Thymus (tissue), 11 donors: ENCODE data around the gene ESRRB. TPM values are rescaled to one million over a fixed set of nuclear protein-coding genes. Genes with fewer than 3 reads are reported as not detected.

Experiments used
- DNase-seq, 9 donors: peaks; one replicate each; pipeline ENCODE4 v3.0.0-alpha.2; 2013; ENCODE audit warnings: low spot score in 9 of 9, low read depth in 6 of 9, missing footprints in 1 of 9
- H3K27ac ChIP-seq, 2 donors: one replicate each; pipeline ENCODE4 v1.5.1; 2013; ENCODE audit warnings: control low read depth in 1 of 2, low read depth in 1 of 2, low read length in 1 of 2, mild to moderate bottlenecking in 1 of 2, moderate library complexity in 1 of 2
- H3K27me3 ChIP-seq, 2 donors: one replicate each; pipeline ENCODE4 v1.5.1; 2013; ENCODE audit warnings: low read length in 1 of 2; ENCODE audit not compliant: control insufficient read depth in 2 of 2, insufficient read depth in 1 of 2
- H3K36me3 ChIP-seq, 2 donors: one replicate each; pipeline ENCODE4 v1.5.1; 2013; ENCODE audit warnings: low read length in 1 of 2, mild to moderate bottlenecking in 1 of 2, moderate library complexity in 1 of 2; ENCODE audit not compliant: control insufficient read depth in 2 of 2, insufficient read depth in 2 of 2
- H3K4me1 ChIP-seq, 2 donors: one replicate each; pipeline ENCODE4 v1.5.1; 2013; ENCODE audit warnings: low read length in 2 of 2; ENCODE audit not compliant: control insufficient read depth in 2 of 2, insufficient read depth in 2 of 2
- H3K4me3 ChIP-seq, 2 donors: one replicate each; pipeline ENCODE4 v1.5.1; 2013; ENCODE audit warnings: low read length in 2 of 2, control low read depth in 1 of 2, mild to moderate bottlenecking in 1 of 2
- H3K9me3 ChIP-seq, 2 donors: one replicate each; pipeline ENCODE4 v1.5.1; 2013; ENCODE audit warnings: low read length in 1 of 2, mild to moderate bottlenecking in 1 of 2; ENCODE audit not compliant: control insufficient read depth in 2 of 2, insufficient read depth in 1 of 2
- WGBS: extraction: QIAGEN DNeasy Blood & Tissue Kit; methylation state at CpG from one replicate; pipeline ENCODE4 v1.1.7; 2013; 5-methylcytosine and 5-hydroxymethylcytosine counted together
- polyA plus RNA-seq: library from polyadenylated mRNA; stranded (reverse); fragments of 200-250 nt; gene quantifications from one replicate; pipeline ENCODE4 v1.2.3, GENCODE V29; 2013
- total RNA-seq: library from RNA; stranded (reverse); fragments of 120-200 nt; gene quantifications from one replicate; pipeline ENCODE4 v1.2.4, GENCODE V29; 2013
- donor health status: healthy.

ESRRB gene
- total and polyA plus RNA-seq, 2 donors, result 0.47 to 0.66 TPM

- WGBS, result 63% methylated on average over 10 of the region's 10 CpGs
- Histone ChIP-seq H3K27me3 (peaks cover 0 to under 1% of the 10 kb centered on the region in 2 donors), H3K4me1 (peaks cover 0 to 3% of the 10 kb centered on the region in 2 donors), H3K9me3 (no peaks in the 10 kb centered on the region), H3K27ac (no peak overlapping the region), H3K4me3 (no peak overlapping the region), H3K36me3 (no peaks in the 10 kb centered on the region)
- DNase-seq, result no peak
Observed at GRCh38 chr14:76546426-76547221, 170.7 kb downstream of the ESRRB start.

GRCh38 chr14:76547831-76548230, 171.9 kb downstream of the ESRRB start:
- no peak for DNase-seq
- H3K9me3 ChIP-seq, result no peaks in the 10 kb centered on the region
- no peak overlapping the region for H3K4me3 ChIP-seq
- H3K4me1 ChIP-seq, result peaks cover 0 to 3% of the 10 kb centered on the region in 2 donors
- H3K36me3 ChIP-seq, result no peaks in the 10 kb centered on the region
- 97% methylated on average over 8 of the region's 8 CpGs for WGBS
- H3K27me3 ChIP-seq, result no peaks in the 10 kb centered on the region
- no peak overlapping the region for H3K27ac ChIP-seq

GRCh38 chr14:76550534-76550933, 174.6 kb downstream of the ESRRB start:
- no peaks in the 10 kb centered on the region for H3K27me3 ChIP-seq
- WGBS, result 82% methylated on average over 2 of the region's 2 CpGs
- H3K4me3 ChIP-seq, result no peak overlapping the region
- no peaks in the 10 kb centered on the region for H3K9me3 ChIP-seq
- no peak overlapping the region for H3K27ac ChIP-seq
- peaks cover 0 to 3% of the 10 kb centered on the region in 2 donors for H3K4me1 ChIP-seq
- DNase-seq, result no peak
- no peaks in the 10 kb centered on the region for H3K36me3 ChIP-seq

- H3K4me3 ChIP-seq, result no peak overlapping the region
- H3K27me3 ChIP-seq, result no peaks in the 10 kb centered on the region
- no peak for DNase-seq
- no peaks in the 10 kb centered on the region for H3K9me3 ChIP-seq
- H3K36me3 ChIP-seq, result no peaks in the 10 kb centered on the region
- 81% methylated on average over 2 of the region's 2 CpGs for WGBS
- H3K27ac ChIP-seq, result no peak overlapping the region
- peaks cover 0 to 3% of the 10 kb centered on the region in 2 donors for H3K4me1 ChIP-seq
Observed at GRCh38 chr14:76551116-76551515, 175.2 kb downstream of the ESRRB start.

Other genes with a start within 250 kb of the ESRRB start
- gene GPATCH2L, start 224.2 kb upstream of the ESRRB start, total RNA-seq, result 24.4 TPM
- gene GPATCH2L, start 224.2 kb upstream of the ESRRB start, polyA plus RNA-seq, result 8.8 TPM